ENCODE measurements around the gene POLRMT.

Gene POLRMT

GRCh38 chr19:573519-573825, 59.9 kb downstream of the POLRMT start:
- TF ChIP-seq NFIC (IDR thresholded peaks at IDR 0.05) (no peak), YY1 (IDR thresholded peaks at IDR 0.05; ENCODE audit: low read depth) (no peak), FOXM1 (IDR thresholded peaks at IDR 0.05; ENCODE audit: borderline replicate concordance, low read depth) (no peak), USF1 (IDR thresholded peaks at IDR 0.05) (no peak), TEAD4 (IDR thresholded peaks at IDR 0.05) (no peak), MAX (IDR thresholded peaks at IDR 0.05) (no peak), TAF1 (IDR thresholded peaks at IDR 0.05; ENCODE audit: low read depth) (no peak), EP300 (IDR thresholded peaks at IDR 0.05; ENCODE audit: borderline replicate concordance) (no peak), ZBTB7A (IDR thresholded peaks at IDR 0.05; ENCODE audit: low read depth) (no peak), EGR1 (IDR thresholded peaks at IDR 0.05) (no peak), CREB1 (IDR thresholded peaks at IDR 0.05; ENCODE audit: low read depth) (no peak), REST (IDR thresholded peaks at IDR 0.05; ENCODE audit: low read depth) (no peak), TCF12 (IDR thresholded peaks at IDR 0.05; ENCODE audit: low read depth) (no peak), RAD21 (IDR thresholded peaks at IDR 0.05; ENCODE audit: low read depth) (no peak), CEBPB (IDR thresholded peaks at IDR 0.05) (no peak)

- no peak; the same call in 1 of the 2 replicates for TF ChIP-seq TAF1 (IDR thresholded peaks at IDR 0.05; ENCODE audit: low read depth)
- no peak for TF ChIP-seq CEBPB (IDR thresholded peaks at IDR 0.05)
- peak; percentile 38 for TF ChIP-seq EGR1 (IDR thresholded peaks at IDR 0.05)
- TF ChIP-seq ZBTB7A (IDR thresholded peaks at IDR 0.05; ENCODE audit: low read depth): peak; percentile 90
- TF ChIP-seq TEAD4 (IDR thresholded peaks at IDR 0.05): no peak
- 0 out of 2 replicates have a peak, but pooled peaks have one; percentile 42 for TF ChIP-seq MAX (IDR thresholded peaks at IDR 0.05)
- TF ChIP-seq NFIC (IDR thresholded peaks at IDR 0.05): peak; percentile 76
- TF ChIP-seq FOXM1 (IDR thresholded peaks at IDR 0.05; ENCODE audit: borderline replicate concordance, low read depth): no peak
These were observed 60.4 kb downstream of the POLRMT start for GRCh38 chr19:572743-573518.

- TF ChIP-seq CREB1 (IDR thresholded peaks at IDR 0.05; ENCODE audit: low read depth): 0 out of 2 replicates have a peak, but pooled peaks have one; percentile 31
- TF ChIP-seq MAX (IDR thresholded peaks at IDR 0.05): peak; percentile 61
- TF ChIP-seq YY1 (IDR thresholded peaks at IDR 0.05; ENCODE audit: low read depth): peak; percentile 82
- no peak for TF ChIP-seq NFIC (IDR thresholded peaks at IDR 0.05)
- TF ChIP-seq USF1 (IDR thresholded peaks at IDR 0.05): peak; percentile 99
- TF ChIP-seq FOXM1 (IDR thresholded peaks at IDR 0.05; ENCODE audit: borderline replicate concordance, low read depth): 0 out of 2 replicates have a peak, but pooled peaks have one; percentile 13
- TF ChIP-seq TCF12 (IDR thresholded peaks at IDR 0.05; ENCODE audit: low read depth): peak; percentile 16; the same call in 1 of the 2 replicates
- TF ChIP-seq TEAD4 (IDR thresholded peaks at IDR 0.05): peak; percentile 44; the same call in 1 of the 2 replicates
- TF ChIP-seq EP300 (IDR thresholded peaks at IDR 0.05; ENCODE audit: borderline replicate concordance): no peak
- peak; percentile 94 for TF ChIP-seq TAF1 (IDR thresholded peaks at IDR 0.05; ENCODE audit: low read depth)
These were observed 61.1 kb downstream of the POLRMT start, which contains the start of gene BSG for GRCh38 chr19:572140-572742. TSS of gene BSG (plus strand) at chr19:572596. CDS start at chr19:572635, 39 bp downstream.

- peak; percentile 5; the same call in 1 of the 2 replicates for TF ChIP-seq EGR1 (IDR thresholded peaks at IDR 0.05)
- no peak for TF ChIP-seq ZBTB7A (IDR thresholded peaks at IDR 0.05; ENCODE audit: low read depth)
- TF ChIP-seq FOXM1 (IDR thresholded peaks at IDR 0.05; ENCODE audit: borderline replicate concordance, low read depth): no peak
- TF ChIP-seq TAF1 (IDR thresholded peaks at IDR 0.05; ENCODE audit: low read depth): no peak
These were observed 61.8 kb downstream of the POLRMT start for GRCh38 chr19:571566-571974.

GRCh38 chr19:570937-571565, 62.3 kb downstream of the POLRMT start:
- TF ChIP-seq EP300 (IDR thresholded peaks at IDR 0.05; ENCODE audit: borderline replicate concordance) (no peak), FOXM1 (IDR thresholded peaks at IDR 0.05; ENCODE audit: borderline replicate concordance, low read depth) (no peak), TAF1 (IDR thresholded peaks at IDR 0.05; ENCODE audit: low read depth) (no peak), USF1 (IDR thresholded peaks at IDR 0.05) (no peak), MAX (IDR thresholded peaks at IDR 0.05) (peak; percentile 33; the same call in 1 of the 2 replicates), NFIC (IDR thresholded peaks at IDR 0.05) (no peak), EGR1 (IDR thresholded peaks at IDR 0.05) (no peak), REST (IDR thresholded peaks at IDR 0.05; ENCODE audit: low read depth) (no peak), TEAD4 (IDR thresholded peaks at IDR 0.05) (peak; percentile 63), RAD21 (IDR thresholded peaks at IDR 0.05; ENCODE audit: low read depth) (no peak), ZBTB7A (IDR thresholded peaks at IDR 0.05; ENCODE audit: low read depth) (no peak)

All from Ishikawa (cell line).